ENCODE results near the gene THBS2. TPM values are rescaled to one million over a fixed set of nuclear protein-coding genes. Genes with fewer than 3 reads are reported as not detected.

THBS2 gene
- total RNA-seq, 2 experiments from 2014 or later: not detected

- BruUV-seq (replicated peaks): no TSS peak
- H3K4me1 ChIP-seq (ENCODE audit: insufficient read depth, low read length, poor library complexity, severe bottlenecking): no peaks in the 10 kb centered on the region
- H3K9me3 ChIP-seq (ENCODE audit: low read length): no peaks in the 10 kb centered on the region
- intact Hi-C loops (cut with micrococcal nuclease; ENCODE audit: unreplicated experiment): no loop called here
- no peaks in the 10 kb centered on the region for H3K9me2 ChIP-seq (ENCODE audit: insufficient read depth, low read length)
- no peak overlapping the region for H3K4me2 ChIP-seq (ENCODE audit: low read length)
- no peak for DNase-seq (ENCODE audit: low spot score)
- H3K27ac ChIP-seq (ENCODE audit: low read depth, low read length, poor library complexity, severe bottlenecking): no peak overlapping the region
- no peaks in the 10 kb centered on the region for H4K20me1 ChIP-seq (ENCODE audit: insufficient read depth, low read length)
- ChIA-PET CTCF (ENCODE audit: unreplicated experiment) (no interaction called here), POLR2A (no interaction called here)
- H2AFZ ChIP-seq (ENCODE audit: low read length): no peak overlapping the region
- H3K36me3 ChIP-seq (ENCODE audit: insufficient read depth, low read length): no peaks in the 10 kb centered on the region
- H3K4me3 ChIP-seq (ENCODE audit: low read depth, low read length, poor library complexity, severe bottlenecking): no peak overlapping the region
- H3K79me2 ChIP-seq (ENCODE audit: insufficient read depth, low read depth, low read length): no peaks in the 10 kb centered on the region
- TF ChIP-seq CTCF (conservative IDR thresholded peaks at IDR 0.05; ENCODE audit: low read length): no peak
- no peak for TF ChIP-seq EZH2phosphoT487 (IDR thresholded peaks at IDR 0.05; ENCODE audit: borderline replicate concordance, low read depth, low read length)
Observed at GRCh38 chr6:169286961-169287360, 33.3 kb upstream of the THBS2 start.

- Histone ChIP-seq H3K4me1 (ENCODE audit: insufficient read depth, low read length, poor library complexity, severe bottlenecking) (no peaks in the 10 kb centered on the region), H3K4me2 (ENCODE audit: low read length) (no peak overlapping the region), H3K27ac (ENCODE audit: low read depth, low read length, poor library complexity, severe bottlenecking) (no peak overlapping the region), H3K79me2 (ENCODE audit: insufficient read depth, low read depth, low read length) (no peaks in the 10 kb centered on the region), H3K4me3 (ENCODE audit: low read depth, low read length, poor library complexity, severe bottlenecking) (no peak overlapping the region), H3K9me2 (ENCODE audit: insufficient read depth, low read length) (no peaks in the 10 kb centered on the region), H4K20me1 (ENCODE audit: insufficient read depth, low read length) (no peaks in the 10 kb centered on the region), H3K36me3 (ENCODE audit: insufficient read depth, low read length) (no peaks in the 10 kb centered on the region), H3K9me3 (ENCODE audit: low read length) (no peaks in the 10 kb centered on the region), H2AFZ (ENCODE audit: low read length) (no peak overlapping the region)
- ChIA-PET POLR2A (no interaction called here), CTCF (ENCODE audit: unreplicated experiment) (no interaction called here)
- BruUV-seq (replicated peaks): no TSS peak
- TF ChIP-seq CTCF (conservative IDR thresholded peaks at IDR 0.05; ENCODE audit: low read length) (no peak), EZH2phosphoT487 (IDR thresholded peaks at IDR 0.05; ENCODE audit: borderline replicate concordance, low read depth, low read length) (no peak)
- intact Hi-C loops (cut with micrococcal nuclease; ENCODE audit: unreplicated experiment): no loop called here
- no peak for DNase-seq (ENCODE audit: low spot score)
Observed at GRCh38 chr6:169285165-169285564, 31.5 kb upstream of the THBS2 start.

GRCh38 chr6:169283924-169284323 lies 30.3 kb upstream of the THBS2 start:
- no TSS peak for BruUV-seq (replicated peaks)
- H3K79me2 ChIP-seq (ENCODE audit: insufficient read depth, low read depth, low read length): no peaks in the 10 kb centered on the region
- H3K4me1 ChIP-seq (ENCODE audit: insufficient read depth, low read length, poor library complexity, severe bottlenecking): no peaks in the 10 kb centered on the region
- POLR2A ChIA-PET: no interaction called here
- H3K9me2 ChIP-seq (ENCODE audit: insufficient read depth, low read length): no peaks in the 10 kb centered on the region
- TF ChIP-seq CTCF (conservative IDR thresholded peaks at IDR 0.05; ENCODE audit: low read length) (no peak), EZH2phosphoT487 (IDR thresholded peaks at IDR 0.05; ENCODE audit: borderline replicate concordance, low read depth, low read length) (no peak)
- no peaks in the 10 kb centered on the region for H4K20me1 ChIP-seq (ENCODE audit: insufficient read depth, low read length)
- H3K36me3 ChIP-seq (ENCODE audit: insufficient read depth, low read length): no peaks in the 10 kb centered on the region
- no peak overlapping the region for H3K27ac ChIP-seq (ENCODE audit: low read depth, low read length, poor library complexity, severe bottlenecking)
- no peaks in the 10 kb centered on the region for H3K9me3 ChIP-seq (ENCODE audit: low read length)
- H2AFZ ChIP-seq (ENCODE audit: low read length): no peak overlapping the region
- CTCF ChIA-PET (ENCODE audit: unreplicated experiment): no interaction called here
- intact Hi-C loops (cut with micrococcal nuclease; ENCODE audit: unreplicated experiment): no loop called here
- H3K4me2 ChIP-seq (ENCODE audit: low read length): no peak overlapping the region
- no peak for DNase-seq (ENCODE audit: low spot score)
- H3K4me3 ChIP-seq (ENCODE audit: low read depth, low read length, poor library complexity, severe bottlenecking): no peak overlapping the region

All from OCI-LY7 (cell line).